Liver (tissue), 3 donors: Measurements from ENCODE around the gene CNIH2.

Source experiments
- ATF3 ChIP-seq: IDR thresholded peaks from 2 replicates; pipeline ENCODE4 v1.6.1; 2016; ENCODE audit warnings: antibody characterized with exemption
- CTCF ChIP-seq: fragments of 150-350 bp; IDR thresholded peaks from 2 replicates; pipeline ENCODE4 v1.5.1; 2017; ENCODE audit warnings: improper control_type of control experiment, low read depth, low read length; ENCODE audit not compliant: missing input control
- EGR1 ChIP-seq, 2 donors: IDR thresholded peaks; 2 replicates each; pipeline ENCODE4 v1.6.1; 2016 to 2018; ENCODE audit warnings: antibody characterized with exemption in 2 of 2, low read depth in 2 of 2
- FOXA1 ChIP-seq: IDR thresholded peaks from 2 replicates; pipeline ENCODE4 v1.6.1; 2016; ENCODE audit warnings: antibody characterized with exemption
- FOXA2 ChIP-seq: IDR thresholded peaks from 2 replicates; pipeline ENCODE4 v1.6.1; 2016; ENCODE audit warnings: antibody characterized with exemption
- GABPA ChIP-seq, 2 donors: IDR thresholded peaks in 1 of 2; conservative IDR thresholded peaks in 1 of 2; 2 replicates each; pipeline ENCODE4 v1.6.1; 2016; ENCODE audit warnings: antibody characterized with exemption in 2 of 2, mild to moderate bottlenecking in 1 of 2, moderate library complexity in 1 of 2
- MAX ChIP-seq: IDR thresholded peaks from 2 replicates; pipeline ENCODE4 v1.6.1; 2016; ENCODE audit warnings: antibody characterized with exemption
- RAD21 ChIP-seq, 2 donors: IDR thresholded peaks; 2 replicates each; pipeline ENCODE4 v1.6.1; 2016; ENCODE audit warnings: antibody characterized with exemption in 2 of 2, mild to moderate bottlenecking in 2 of 2
- REST ChIP-seq: IDR thresholded peaks from 2 replicates; pipeline ENCODE4 v1.6.1; 2016; ENCODE audit warnings: antibody characterized with exemption, mild to moderate bottlenecking
- RXRA ChIP-seq, 2 donors: IDR thresholded peaks; 2 replicates each; pipeline ENCODE4 v1.6.1; 2017 to 2018; ENCODE audit warnings: antibody characterized with exemption in 2 of 2, mild to moderate bottlenecking in 1 of 2
- SP1 ChIP-seq: IDR thresholded peaks from 2 replicates; pipeline ENCODE4 v1.6.1; 2018; ENCODE audit warnings: antibody characterized with exemption, mild to moderate bottlenecking
- TAF1 ChIP-seq: conservative IDR thresholded peaks from 2 replicates; pipeline ENCODE4 v1.6.1; 2016; ENCODE audit warnings: antibody characterized with exemption, mild to moderate bottlenecking
- YY1 ChIP-seq: IDR thresholded peaks from 2 replicates; pipeline ENCODE4 v1.6.1; 2016; ENCODE audit warnings: antibody characterized with exemption, mild to moderate bottlenecking
- ZBTB33 ChIP-seq: IDR thresholded peaks from 2 replicates; pipeline ENCODE4 v1.6.1; 2016; ENCODE audit warnings: antibody characterized with exemption
- donor health status: healthy.
- donor health status: healthy.

GRCh38 chr11:66302656-66303055, 24.7 kb downstream of the CNIH2 start:
- TF ChIP-seq CTCF, result no peak
- TF ChIP-seq TAF1, result no peak
- TF ChIP-seq ATF3, result no peak
- no peak for TF ChIP-seq MAX
- TF ChIP-seq GABPA (IDR thresholded peaks at IDR 0.05 in 1 of 2, conservative IDR thresholded peaks at IDR 0.05 in 1 of 2), result no peak
- TF ChIP-seq RAD21 (IDR thresholded peaks at IDR 0.05), result no peak
- TF ChIP-seq EGR1 (IDR thresholded peaks at IDR 0.05; ENCODE audit: low read depth in 2 of 2), result no peak
- TF ChIP-seq RXRA (IDR thresholded peaks at IDR 0.05), result no peak
- TF ChIP-seq SP1, result no peak
- TF ChIP-seq REST, result no peak
- no peak for TF ChIP-seq ZBTB33
- TF ChIP-seq YY1, result no peak
- TF ChIP-seq FOXA1, result no peak
- TF ChIP-seq FOXA2, result no peak
